ENCODE data around the gene ALKAL2. TPM values are rescaled to one million over a fixed set of nuclear protein-coding genes. Genes with fewer than 3 reads are reported as not detected.

Gene ALKAL2
- total and polyA plus RNA-seq, 9 of the 15 experiments (the other 6 are each of a cell fraction or from before 2014, with no cell fraction given) = not detected

DNA sequence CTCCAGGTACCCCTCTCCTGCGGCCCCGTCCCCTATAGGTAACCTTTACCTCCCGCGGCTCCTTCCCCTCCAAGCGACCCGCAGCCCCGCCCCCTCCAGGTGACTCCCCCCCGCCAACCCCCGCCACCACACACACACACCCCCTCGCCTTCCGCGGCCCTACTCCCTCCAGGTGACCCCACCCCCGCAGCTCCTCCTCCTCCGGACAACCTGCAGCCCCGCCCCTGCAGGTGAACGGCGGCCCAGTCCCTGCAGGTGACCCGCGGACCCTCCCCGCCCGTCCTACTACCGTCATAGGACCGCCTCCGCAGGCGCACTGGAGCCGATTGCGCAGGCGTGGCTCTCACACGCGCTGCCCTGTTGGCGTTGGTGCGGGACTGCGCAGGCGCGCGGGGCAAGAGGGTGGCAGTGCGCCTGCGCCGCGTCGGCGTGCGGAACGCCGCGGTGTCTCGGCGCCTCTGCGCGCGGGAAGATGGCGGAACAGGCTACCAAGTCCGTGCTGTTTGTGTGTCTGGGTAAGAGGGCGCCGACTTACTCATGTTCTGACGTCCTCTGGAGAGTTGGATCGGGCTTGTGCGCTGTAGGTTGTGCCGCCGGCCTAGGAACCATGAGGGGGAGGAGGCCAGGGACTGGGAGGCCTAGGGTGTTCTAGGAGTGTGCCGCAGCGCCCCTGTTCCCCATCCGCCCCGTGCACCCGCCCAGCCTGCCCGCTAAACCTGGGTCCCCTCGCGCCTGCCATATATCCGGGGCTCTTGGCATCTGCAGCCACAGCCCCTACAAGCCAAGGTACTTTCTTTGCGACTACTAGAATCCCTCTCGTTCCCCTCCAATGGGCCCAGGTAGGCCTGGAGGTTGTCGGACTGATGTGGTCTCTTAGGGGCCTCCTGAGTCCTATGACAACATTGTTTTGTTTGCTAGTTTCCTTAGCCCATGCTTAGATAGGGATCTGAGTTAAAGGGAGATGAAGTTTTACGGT, 23.1 kb downstream of the ALKAL2 start, which contains the start of gene ACP1 (continued):
- TF ChIP-seq SMAD1 (IDR thresholded peaks at IDR 0.05; ENCODE audit: low read depth, low read length, partially characterized antibody) = no peak
- TF ChIP-seq THRA (IDR thresholded peaks at IDR 0.05) = no peak
- TF ChIP-seq ZNF507 (tag; conservative IDR thresholded peaks at IDR 0.05) = no peak
- TF ChIP-seq ZNF324 (CRISPR knock-in tag; IDR thresholded peaks at IDR 0.05) = 0 out of 2 replicates have a peak, but pooled peaks have one; percentile 7
- TF ChIP-seq HNRNPK (IDR thresholded peaks at IDR 0.05; ENCODE audit: low read depth, low read length, poor library complexity, severe bottlenecking) = peak; percentile 22
- TF ChIP-seq FIP1L1 (IDR thresholded peaks at IDR 0.05; ENCODE audit: low read depth, low read length, poor library complexity, severe bottlenecking) = peak; percentile 31
- TF ChIP-seq NONO (IDR thresholded peaks at IDR 0.05; ENCODE audit: low read depth in 2 of 2, low read length in 1 of 2) = no peak
- TF ChIP-seq, protein P1, sequence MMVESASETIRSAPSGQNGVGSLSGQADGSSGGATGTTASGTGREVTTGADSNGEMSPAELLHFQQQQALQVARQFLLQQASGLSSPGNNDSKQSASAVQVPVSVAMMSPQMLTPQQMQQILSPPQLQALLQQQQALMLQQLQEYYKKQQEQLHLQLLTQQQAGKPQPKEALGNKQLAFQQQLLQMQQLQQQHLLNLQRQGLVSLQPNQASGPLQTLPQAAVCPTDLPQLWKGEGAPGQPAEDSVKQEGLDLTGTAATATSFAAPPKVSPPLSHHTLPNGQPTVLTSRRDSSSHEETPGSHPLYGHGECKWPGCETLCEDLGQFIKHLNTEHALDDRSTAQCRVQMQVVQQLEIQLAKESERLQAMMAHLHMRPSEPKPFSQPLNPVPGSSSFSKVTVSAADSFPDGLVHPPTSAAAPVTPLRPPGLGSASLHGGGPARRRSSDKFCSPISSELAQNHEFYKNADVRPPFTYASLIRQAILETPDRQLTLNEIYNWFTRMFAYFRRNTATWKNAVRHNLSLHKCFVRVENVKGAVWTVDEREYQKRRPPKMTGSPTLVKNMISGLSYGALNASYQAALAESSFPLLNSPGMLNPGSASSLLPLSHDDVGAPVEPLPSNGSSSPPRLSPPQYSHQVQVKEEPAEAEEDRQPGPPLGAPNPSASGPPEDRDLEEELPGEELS (CRISPR knock-in tag; IDR thresholded peaks at IDR 0.05; ENCODE audit: borderline replicate concordance) = no peak
- TF ChIP-seq ZNF699 (CRISPR knock-in tag; IDR thresholded peaks at IDR 0.05; ENCODE audit: insufficient replicate concordance) = no peak
- no peak for TF ChIP-seq TCF7 (IDR thresholded peaks at IDR 0.05; ENCODE audit: borderline replicate concordance)
- peak; percentile 98 for TF ChIP-seq CXXC5 (CRISPR knock-in tag; IDR thresholded peaks at IDR 0.05)
- peak; percentile 97 for TF ChIP-seq POLR2B (IDR thresholded peaks at IDR 0.05; ENCODE audit: low read depth, partially characterized antibody)
- TF ChIP-seq PML (IDR thresholded peaks at IDR 0.05; ENCODE audit: low read length) = 0 out of 2 replicates have a peak, but pooled peaks have one; percentile 62
- 0 out of 2 replicates have a peak, but pooled peaks have one; percentile 12 for TF ChIP-seq JUND (IDR thresholded peaks at IDR 0.05; ENCODE audit: borderline replicate concordance, low read depth, low read length)
- TF ChIP-seq JUND (tag; IDR thresholded peaks at IDR 0.05; ENCODE audit: borderline replicate concordance, low read depth, low read length) = peak; percentile 10; the same call in 1 of the 3 replicates
- no peak for TF ChIP-seq ZFP30 (CRISPR knock-in tag; IDR thresholded peaks at IDR 0.05; ENCODE audit: borderline replicate concordance)
- TF ChIP-seq MEF2A (IDR thresholded peaks at IDR 0.05; ENCODE audit: control insufficient read depth, low read depth, low read length) = no peak
- TF ChIP-seq, protein P2, sequence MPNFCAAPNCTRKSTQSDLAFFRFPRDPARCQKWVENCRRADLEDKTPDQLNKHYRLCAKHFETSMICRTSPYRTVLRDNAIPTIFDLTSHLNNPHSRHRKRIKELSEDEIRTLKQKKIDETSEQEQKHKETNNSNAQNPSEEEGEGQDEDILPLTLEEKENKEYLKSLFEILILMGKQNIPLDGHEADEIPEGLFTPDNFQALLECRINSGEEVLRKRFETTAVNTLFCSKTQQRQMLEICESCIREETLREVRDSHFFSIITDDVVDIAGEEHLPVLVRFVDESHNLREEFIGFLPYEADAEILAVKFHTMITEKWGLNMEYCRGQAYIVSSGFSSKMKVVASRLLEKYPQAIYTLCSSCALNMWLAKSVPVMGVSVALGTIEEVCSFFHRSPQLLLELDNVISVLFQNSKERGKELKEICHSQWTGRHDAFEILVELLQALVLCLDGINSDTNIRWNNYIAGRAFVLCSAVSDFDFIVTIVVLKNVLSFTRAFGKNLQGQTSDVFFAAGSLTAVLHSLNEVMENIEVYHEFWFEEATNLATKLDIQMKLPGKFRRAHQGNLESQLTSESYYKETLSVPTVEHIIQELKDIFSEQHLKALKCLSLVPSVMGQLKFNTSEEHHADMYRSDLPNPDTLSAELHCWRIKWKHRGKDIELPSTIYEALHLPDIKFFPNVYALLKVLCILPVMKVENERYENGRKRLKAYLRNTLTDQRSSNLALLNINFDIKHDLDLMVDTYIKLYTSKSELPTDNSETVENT (CRISPR knock-in tag; IDR thresholded peaks at IDR 0.05) = peak; percentile 87; the same call in 1 of the 2 replicates
